GM19099 (cell line): ENCODE data around the gene ARHGAP26.

Experiments used
- POLR2A ChIP-seq: IDR thresholded peaks from 3 replicates; pipeline ENCODE4 v1.6.1; 2011; ENCODE audit warnings: low read depth; ENCODE audit not compliant: insufficient read length; ENCODE audit errors: extremely low read depth

ARHGAP26 gene

GRCh38 chr5:143025376-143025775, 255.2 kb downstream of the ARHGAP26 start:
- TF ChIP-seq POLR2A: no peak

- TF ChIP-seq POLR2A: no peak
Measured at GRCh38 chr5:143025971-143026370, 255.8 kb downstream of the ARHGAP26 start.

GRCh38 chr5:143026380-143026779, 256.2 kb downstream of the ARHGAP26 start:
- peak; percentile 3 for TF ChIP-seq POLR2A

- no peak for TF ChIP-seq POLR2A
Measured at GRCh38 chr5:143029293-143029692, 259.1 kb downstream of the ARHGAP26 start.

GRCh38 chr5:143030349-143030748, 260.2 kb downstream of the ARHGAP26 start:
- TF ChIP-seq POLR2A: no peak

- TF ChIP-seq POLR2A: no peak
Measured at GRCh38 chr5:143031781-143032580, 261.8 kb downstream of the ARHGAP26 start.

GRCh38 chr5:143032581-143032836, 262.3 kb downstream of the ARHGAP26 start:
- no peak for TF ChIP-seq POLR2A

GRCh38 chr5:143033535-143034250, 263.5 kb downstream of the ARHGAP26 start:
- TF ChIP-seq POLR2A: no peak

- no peak for TF ChIP-seq POLR2A
Measured at GRCh38 chr5:143036146-143036927, 266.2 kb downstream of the ARHGAP26 start.

GRCh38 chr5:143037071-143037470, 266.9 kb downstream of the ARHGAP26 start:
- no peak for TF ChIP-seq POLR2A

GRCh38 chr5:143037708-143038107, 267.5 kb downstream of the ARHGAP26 start:
- no peak for TF ChIP-seq POLR2A

- TF ChIP-seq POLR2A: no peak
Measured at GRCh38 chr5:143040622-143041021, 270.4 kb downstream of the ARHGAP26 start.

- TF ChIP-seq POLR2A: no peak
Measured at GRCh38 chr5:143041461-143041860, 271.3 kb downstream of the ARHGAP26 start.

- TF ChIP-seq POLR2A: no peak
Measured at GRCh38 chr5:143041972-143042770, 272.0 kb downstream of the ARHGAP26 start.

GRCh38 chr5:143044265-143044664, 274.1 kb downstream of the ARHGAP26 start:
- no peak for TF ChIP-seq POLR2A
